ENCODE results near the gene NCK1.

Gene NCK1

GRCh38 chr3:136995652-136996051, 133.6 kb downstream of the NCK1 start:
- H3K27me3 ChIP-seq: no peaks in the 10 kb centered on the region
- no peak overlapping the region for H3K9ac ChIP-seq
- no peak overlapping the region for H3K4me3 ChIP-seq
- no peaks in the 10 kb centered on the region for H3K9me3 ChIP-seq (replicated peaks in 1 of 11)
- H3K27ac ChIP-seq: no peak overlapping the region
- H3K4me1 ChIP-seq: peaks cover 10 to 25% (median 17%) of the 10 kb centered on the region in 10 experiments
- no peaks in the 10 kb centered on the region for H3K36me3 ChIP-seq
- no peak for TF ChIP-seq Cebpa-rat (IDR thresholded peaks at IDR 0.05)
- H3K4me2 ChIP-seq: peak overlapping the region; percentile 8 to 59 (median 30); a peak in 16 of 22 replicates
- H4K20me1 ChIP-seq: no peaks in the 10 kb centered on the region

Measured in BLaER1 treated with 17β-estradiol and CSF1 and Interleukin-3, amounts not matched to agents 10 nM and 100 nM (cell line).